DOHH2 (cell line): ENCODE results near the gene MACROD2.

Experiments
- H3F3A ChIP-seq: fragments of 200-600 bp; sonication (generic), shearing (Covaris generic); 2 replicates; pipeline ENCODE4 v1.6.0; 2016; ENCODE audit warnings: antibody characterized with exemption, mild to moderate bottlenecking; ENCODE audit not compliant: control insufficient read depth, insufficient read depth
- H3K27ac ChIP-seq: fragments of 200-600 bp; sonication (generic); 2 replicates; pipeline ENCODE4 v1.5.1; 2014; ENCODE audit warnings: low read depth, mild to moderate bottlenecking, low read length, moderate library complexity
- H3K27me3 ChIP-seq: fragments of 200-600 bp; sonication (generic); 2 replicates; pipeline ENCODE4 v1.6.1; 2014; ENCODE audit warnings: mild to moderate bottlenecking, low read length, mixed read lengths; ENCODE audit not compliant: control insufficient read depth
- H3K36me3 ChIP-seq: fragments of 200-600 bp; sonication (generic); 2 replicates; pipeline ENCODE4 v1.6.1; 2014; ENCODE audit warnings: mild to moderate bottlenecking, low read length, moderate library complexity, mixed read lengths; ENCODE audit not compliant: control insufficient read depth
- H3K4me1 ChIP-seq: fragments of 200-600 bp; sonication (generic); 2 replicates; pipeline ENCODE4 v1.6.1; 2014; ENCODE audit warnings: mild to moderate bottlenecking, low read length, mixed read lengths; ENCODE audit not compliant: control insufficient read depth
- H3K4me2 ChIP-seq: fragments of 200-600 bp; sonication (generic); 2 replicates; pipeline ENCODE4 v1.6.0; 2014; ENCODE audit warnings: mild to moderate bottlenecking, low read length, moderate library complexity
- H3K4me3 ChIP-seq: fragments of 200-600 bp; sonication (generic); 2 replicates; pipeline ENCODE4 v1.5.1; 2014; ENCODE audit warnings: mild to moderate bottlenecking, low read length, mixed read lengths
- H3K79me2 ChIP-seq: fragments of 200-600 bp; sonication (generic); 2 replicates; pipeline ENCODE4 v1.6.1; 2014; ENCODE audit warnings: mild to moderate bottlenecking, low read length, mixed read lengths; ENCODE audit not compliant: control insufficient read depth
- H3K9me2 ChIP-seq: fragments of 200-600 bp; sonication (generic); replicated peaks from 2 replicates; pipeline ENCODE4 v1.6.1; 2014; ENCODE audit warnings: mild to moderate bottlenecking, low read length, mixed read lengths; ENCODE audit not compliant: control insufficient read depth
- H3K9me3 ChIP-seq: fragments of 200-600 bp; sonication (generic); 2 replicates; pipeline ENCODE4 v1.6.1; 2014; ENCODE audit warnings: antibody characterized with exemption, low read length, mixed read lengths; ENCODE audit not compliant: control insufficient read depth, insufficient read depth
- H4K20me1 ChIP-seq: fragments of 200-600 bp; sonication (generic); 2 replicates; pipeline ENCODE4 v1.6.0; 2014; ENCODE audit warnings: low read depth, mild to moderate bottlenecking, antibody characterized with exemption, low read length, moderate library complexity; ENCODE audit not compliant: control insufficient read depth, insufficient read depth
- CTCF ChIP-seq: fragments of 200-600 bp; sonication (generic); IDR thresholded peaks from one replicate; pipeline ENCODE4 v1.5.1; 2014; ENCODE audit warnings: antibody characterized with exemption, mild to moderate bottlenecking, low read depth, low read length; ENCODE audit not compliant: poor library complexity, severe bottlenecking
- EZH2phosphoT487 ChIP-seq: fragments of 200-600 bp; sonication (generic); IDR thresholded peaks from 2 replicates; pipeline ENCODE4 v1.6.1; 2017; ENCODE audit warnings: borderline replicate concordance, mild to moderate bottlenecking, antibody characterized with exemption, low read length, moderate library complexity, mixed read lengths

MACROD2 gene

GRCh38 chr20:14959506-14960475 lies 964.5 kb downstream of the MACROD2 start:
- Histone ChIP-seq H3K4me3 (no peak overlapping the region), H3K9me3 (no peaks in the 10 kb centered on the region), H3K4me1 (no peaks in the 10 kb centered on the region), H3K27me3 (no peaks in the 10 kb centered on the region), H3K27ac (no peak overlapping the region), H3F3A (no peaks in the 10 kb centered on the region), H3K79me2 (no peaks in the 10 kb centered on the region), H4K20me1 (no peaks in the 10 kb centered on the region), H3K9me2 (no peaks in the 10 kb centered on the region), H3K36me3 (no peaks in the 10 kb centered on the region), H3K4me2 (no peak overlapping the region)
- no peak for TF ChIP-seq EZH2phosphoT487

- Histone ChIP-seq H3K9me2 (no peaks in the 10 kb centered on the region), H4K20me1 (no peaks in the 10 kb centered on the region), H3K4me1 (no peaks in the 10 kb centered on the region), H3K27me3 (no peaks in the 10 kb centered on the region), H3F3A (no peaks in the 10 kb centered on the region), H3K9me3 (no peaks in the 10 kb centered on the region), H3K4me2 (no peak overlapping the region), H3K79me2 (no peaks in the 10 kb centered on the region), H3K27ac (no peak overlapping the region), H3K4me3 (no peak overlapping the region), H3K36me3 (no peaks in the 10 kb centered on the region)
- no peak for TF ChIP-seq CTCF
- TF ChIP-seq EZH2phosphoT487 = no peak
Measured at GRCh38 chr20:14960831-14961230, 965.5 kb downstream of the MACROD2 start.

GRCh38 chr20:14963262-14963663 lies 967.9 kb downstream of the MACROD2 start:
- Histone ChIP-seq H3K9me2 (no peaks in the 10 kb centered on the region), H4K20me1 (no peaks in the 10 kb centered on the region), H3K4me1 (no peaks in the 10 kb centered on the region), H3K27me3 (no peaks in the 10 kb centered on the region), H3K4me2 (no peak overlapping the region), H3K79me2 (no peaks in the 10 kb centered on the region), H3K9me3 (no peaks in the 10 kb centered on the region), H3K27ac (no peak overlapping the region), H3F3A (no peaks in the 10 kb centered on the region), H3K4me3 (no peak overlapping the region), H3K36me3 (no peaks in the 10 kb centered on the region)
- TF ChIP-seq EZH2phosphoT487 (no peak), CTCF (no peak)

GRCh38 chr20:14966203-14966602 lies 970.9 kb downstream of the MACROD2 start:
- Histone ChIP-seq H4K20me1 (no peaks in the 10 kb centered on the region), H3F3A (no peaks in the 10 kb centered on the region), H3K9me3 (no peaks in the 10 kb centered on the region), H3K79me2 (no peaks in the 10 kb centered on the region), H3K9me2 (no peaks in the 10 kb centered on the region), H3K27ac (no peak overlapping the region), H3K4me2 (no peak overlapping the region), H3K4me1 (no peaks in the 10 kb centered on the region), H3K4me3 (no peak overlapping the region), H3K36me3 (no peaks in the 10 kb centered on the region), H3K27me3 (no peaks in the 10 kb centered on the region)
- TF ChIP-seq CTCF (no peak), EZH2phosphoT487 (no peak)
